Suprapubic skin (tissue), 3 donors: ENCODE measurements around the gene CFAP74.

ENCODE experiments used
- EP300 ChIP-seq: sonication (generic); formaldehyde crosslinking; IDR thresholded peaks from one replicate; pipeline ENCODE4 v1.6.1; 2017; ENCODE audit warnings: antibody characterized with exemption
- TF ChIP-seq, protein P1 (sequence below), 2 donors: fragments of 200-600 bp in 1 of 2; fragments of 450-650 bp in 1 of 2; sonication (generic) in 1 of 2; IDR thresholded peaks; one replicate each; pipeline ENCODE4 v1.5.1; 2016 to 2019; ENCODE audit warnings: antibody characterized with exemption in 2 of 2, mild to moderate bottlenecking in 1 of 2, moderate library complexity in 1 of 2

DNA sequence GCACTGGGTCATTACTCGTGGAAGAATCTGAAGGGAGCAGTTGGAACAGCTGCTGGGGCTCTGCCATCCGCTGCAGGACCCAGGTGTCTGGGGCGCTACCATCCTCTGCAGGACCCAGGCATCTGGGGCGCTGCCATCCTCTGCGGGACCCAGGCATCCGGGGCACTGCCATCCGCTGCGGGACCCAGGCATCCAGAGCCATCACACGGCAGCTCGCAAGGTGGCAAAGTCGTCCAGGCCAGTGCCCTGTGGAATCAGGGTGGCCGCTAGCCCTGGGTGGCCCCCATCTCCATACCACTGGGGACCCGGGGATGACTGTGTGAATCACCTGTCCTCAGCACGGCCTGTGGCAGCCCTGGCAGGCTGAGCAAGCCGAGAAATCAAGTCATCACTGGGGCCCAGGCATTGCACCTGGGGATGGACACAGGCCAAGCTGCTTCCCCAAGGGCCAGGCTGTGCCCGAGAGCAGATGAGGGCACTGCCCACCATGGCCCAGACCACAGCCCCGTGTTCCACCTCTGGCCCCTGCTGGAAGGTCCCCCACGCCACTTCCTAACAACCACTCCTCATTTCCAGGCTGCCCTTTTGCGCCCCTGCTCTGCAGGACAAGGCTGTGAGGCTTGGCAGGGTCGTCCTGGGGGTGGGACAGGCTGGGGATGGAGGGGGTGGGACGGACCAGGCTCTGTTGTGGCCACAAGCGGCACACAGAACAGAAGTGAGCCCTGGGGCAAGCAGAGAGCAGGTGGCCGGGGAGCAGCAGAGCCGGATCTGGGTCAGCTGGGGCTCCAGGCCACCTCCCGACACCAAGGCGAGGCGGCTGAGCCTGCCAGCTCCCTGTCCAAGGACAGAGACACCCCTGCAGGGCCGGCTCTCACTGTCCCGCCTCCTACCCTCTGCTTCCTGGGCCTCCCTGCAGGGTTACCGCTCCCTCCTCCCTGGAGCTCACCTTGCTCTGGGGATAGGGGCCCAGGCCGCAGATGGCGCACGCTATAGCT is 28.3 kb upstream of the CFAP74 start:
- TF ChIP-seq, protein P1, sequence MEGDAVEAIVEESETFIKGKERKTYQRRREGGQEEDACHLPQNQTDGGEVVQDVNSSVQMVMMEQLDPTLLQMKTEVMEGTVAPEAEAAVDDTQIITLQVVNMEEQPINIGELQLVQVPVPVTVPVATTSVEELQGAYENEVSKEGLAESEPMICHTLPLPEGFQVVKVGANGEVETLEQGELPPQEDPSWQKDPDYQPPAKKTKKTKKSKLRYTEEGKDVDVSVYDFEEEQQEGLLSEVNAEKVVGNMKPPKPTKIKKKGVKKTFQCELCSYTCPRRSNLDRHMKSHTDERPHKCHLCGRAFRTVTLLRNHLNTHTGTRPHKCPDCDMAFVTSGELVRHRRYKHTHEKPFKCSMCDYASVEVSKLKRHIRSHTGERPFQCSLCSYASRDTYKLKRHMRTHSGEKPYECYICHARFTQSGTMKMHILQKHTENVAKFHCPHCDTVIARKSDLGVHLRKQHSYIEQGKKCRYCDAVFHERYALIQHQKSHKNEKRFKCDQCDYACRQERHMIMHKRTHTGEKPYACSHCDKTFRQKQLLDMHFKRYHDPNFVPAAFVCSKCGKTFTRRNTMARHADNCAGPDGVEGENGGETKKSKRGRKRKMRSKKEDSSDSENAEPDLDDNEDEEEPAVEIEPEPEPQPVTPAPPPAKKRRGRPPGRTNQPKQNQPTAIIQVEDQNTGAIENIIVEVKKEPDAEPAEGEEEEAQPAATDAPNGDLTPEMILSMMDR (IDR thresholded peaks at IDR 0.05): no peak
- no peak for TF ChIP-seq EP300
